ENCODE results near the gene SMAD3. TPM values are rescaled to one million over a fixed set of nuclear protein-coding genes. Genes with fewer than 3 reads are reported as not detected.
A peak's percentile ranks its signal among the peaks of the same experiment; 100 is the strongest.
"Not testable (repeated sequence)": the region's sequence is repeated elsewhere in the genome, so short reads cannot be mapped to it uniquely, and the experiment has no call there.

SMAD3 gene
- total RNA-seq, 1 donor from 2014 or later = 17.3 TPM

- intact Hi-C loops (cut with DNase I) = no loop called here
- DNase-seq (peak; percentile 40), ATAC-seq (ENCODE audit: poor library complexity) (no peak)
These were observed 49.6 kb downstream of the SMAD3 start for GRCh38 chr15:67114846-67115585.

- DNase-seq (no peak), ATAC-seq (ENCODE audit: poor library complexity) (no peak)
- intact Hi-C loops (cut with DNase I) = no loop called here
These were observed 50.2 kb downstream of the SMAD3 start for GRCh38 chr15:67115586-67115969.

GRCh38 chr15:67116742-67117141, 51.3 kb downstream of the SMAD3 start:
- no peak for ATAC-seq (ENCODE audit: poor library complexity)
- DNase-seq = no peak
- intact Hi-C loops (cut with DNase I) = no loop called here

DNA sequence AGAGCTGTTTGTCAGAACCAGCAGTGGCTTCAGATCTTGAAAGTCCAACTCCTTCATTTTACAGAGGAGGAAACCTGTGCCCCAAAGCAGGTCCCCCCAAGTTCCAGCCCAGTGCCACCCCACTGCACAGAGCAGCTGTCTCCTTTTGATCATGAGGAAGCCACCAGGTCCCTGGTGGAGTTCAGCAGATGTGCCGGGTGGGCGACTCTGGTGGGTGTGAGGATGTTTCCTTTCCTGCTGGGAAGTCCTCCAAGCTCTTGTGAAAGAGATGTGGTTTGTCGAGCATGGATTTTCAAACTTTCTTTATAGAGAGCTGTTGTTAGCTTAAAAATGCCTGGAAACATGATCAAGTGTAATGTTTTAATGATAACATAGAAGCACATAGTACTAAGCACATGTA, 52.0 kb downstream of the SMAD3 start:
- no peak for DNase-seq
- ATAC-seq (ENCODE audit: poor library complexity) = peak; percentile 20
- intact Hi-C loops (cut with DNase I) = no loop called here

DNA sequence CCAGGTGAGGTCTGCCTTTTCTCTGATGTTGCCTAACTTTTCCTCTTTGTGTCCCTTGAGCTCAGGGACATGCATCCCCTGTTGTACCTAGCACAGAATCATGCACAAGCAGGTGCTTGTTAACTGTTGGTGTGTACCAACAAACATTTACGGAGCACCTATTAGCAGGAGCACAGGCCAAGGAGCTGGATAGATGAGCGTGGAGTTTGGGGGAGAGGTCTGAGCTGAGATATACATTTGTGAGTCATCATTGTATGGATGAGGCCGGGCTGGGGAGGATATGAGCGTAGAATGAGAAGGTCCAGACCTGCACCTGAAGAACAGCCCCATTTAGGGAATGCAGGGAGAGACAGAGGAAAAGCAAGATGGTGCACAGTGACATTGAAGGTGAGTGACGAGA, 53.4 kb downstream of the SMAD3 start:
- ATAC-seq (ENCODE audit: poor library complexity) = no peak
- DNase-seq = no peak
- intact Hi-C loops (cut with DNase I) = no loop called here

- DNase-seq (no peak), ATAC-seq (ENCODE audit: poor library complexity) (no peak)
- intact Hi-C loops (cut with DNase I) = no loop called here
These were observed 53.9 kb downstream of the SMAD3 start for GRCh38 chr15:67119238-67119846.

GRCh38 chr15:67120009-67120838, 54.8 kb downstream of the SMAD3 start:
- no peak for ATAC-seq (ENCODE audit: poor library complexity)
- DNase-seq = no peak
- intact Hi-C loops (cut with DNase I) = no loop called here

DNA sequence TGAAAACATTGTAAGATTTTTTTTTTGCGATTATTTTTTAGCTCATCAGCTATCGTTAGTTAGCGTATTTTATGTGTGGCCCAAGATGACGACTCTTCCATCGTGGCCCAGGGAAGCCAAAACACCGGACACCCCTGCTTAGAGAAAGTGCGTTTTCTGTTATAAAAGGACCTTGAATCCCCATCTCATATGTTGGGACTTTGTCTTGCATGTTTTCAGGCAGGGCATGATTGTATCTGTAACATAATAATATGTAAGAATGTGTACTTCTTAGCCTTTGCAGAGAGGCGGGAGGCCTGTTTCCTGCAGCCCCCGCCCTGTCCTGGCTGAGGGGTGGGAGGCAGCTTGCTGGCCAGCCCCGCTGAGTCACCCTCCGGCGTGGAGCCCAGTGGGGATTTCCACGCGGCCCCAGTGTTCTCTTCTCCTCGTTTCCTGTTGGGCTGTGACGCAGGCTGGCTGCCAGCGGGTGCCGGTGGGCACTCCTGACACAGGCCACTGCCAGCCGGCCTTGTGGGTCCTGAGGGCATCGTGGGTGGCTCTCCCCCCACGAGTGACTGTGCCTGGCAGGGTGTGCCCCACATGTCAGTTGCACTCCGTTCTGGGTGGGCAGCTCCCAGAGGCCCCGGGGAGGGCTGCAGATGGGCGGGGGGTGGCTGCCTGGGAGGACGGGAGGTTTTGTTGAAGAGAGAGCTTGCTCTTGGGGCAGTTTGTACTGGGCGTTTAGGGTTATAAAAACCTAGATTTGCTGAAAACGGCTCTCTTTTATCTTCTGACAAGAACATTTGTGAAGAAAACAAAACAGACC, 55.6 kb downstream of the SMAD3 start:
- ATAC-seq (ENCODE audit: poor library complexity) (peak; percentile 85), DNase-seq (peak; percentile 94)
- intact Hi-C loops (cut with DNase I) = no loop called here

GRCh38 chr15:67121644-67122605, 56.5 kb downstream of the SMAD3 start:
- intact Hi-C loops (cut with DNase I) = no loop called here
- ATAC-seq (ENCODE audit: poor library complexity) (no peak), DNase-seq (no peak)

DNA sequence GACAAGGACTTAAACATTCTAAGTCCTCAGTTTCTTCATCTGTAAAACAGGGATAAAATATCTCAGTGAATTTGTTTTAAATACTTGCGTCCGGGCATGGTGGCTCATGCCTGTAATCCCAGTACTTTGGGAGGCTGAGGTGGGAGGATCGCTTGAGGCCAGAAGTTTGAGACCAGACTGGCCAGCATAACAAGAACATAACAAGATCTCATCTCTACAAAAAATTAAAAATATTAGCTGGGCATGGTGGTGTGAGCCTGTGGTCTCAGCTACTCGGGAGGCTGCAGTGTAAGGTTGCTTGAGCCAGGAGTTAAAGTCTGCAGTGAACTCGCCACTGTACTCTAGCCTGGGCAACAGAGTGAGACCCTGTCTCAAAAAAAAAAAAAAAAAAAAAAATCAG, 57.4 kb downstream of the SMAD3 start:
- ATAC-seq (ENCODE audit: poor library complexity); intact Hi-C loops (cut with DNase I); DNase-seq: not testable (repeated sequence)

GRCh38 chr15:67123291-67123690, 57.9 kb downstream of the SMAD3 start:
- DNase-seq; intact Hi-C loops (cut with DNase I); ATAC-seq (ENCODE audit: poor library complexity): not testable (repeated sequence)

DNA sequence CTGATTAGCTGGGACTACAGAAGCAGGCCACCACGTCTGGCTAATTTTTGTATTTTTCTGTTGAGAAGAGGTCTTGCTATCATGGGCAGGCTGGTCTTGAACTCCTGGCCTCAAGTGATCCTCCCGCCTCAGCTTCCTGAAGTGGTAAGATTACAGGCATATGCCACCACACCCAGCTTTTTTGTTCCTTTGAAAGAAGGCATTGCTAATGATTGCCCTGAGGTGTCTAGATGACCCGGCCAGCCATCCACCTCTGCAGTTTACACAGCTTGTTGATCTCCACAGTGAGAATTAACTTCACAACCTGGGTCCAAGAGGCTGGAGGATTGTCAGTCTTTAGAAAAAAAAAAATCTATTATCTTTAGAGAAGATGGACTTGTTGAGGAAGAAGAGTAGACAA, 58.7 kb downstream of the SMAD3 start:
- ATAC-seq (ENCODE audit: poor library complexity) (no peak), DNase-seq (no peak)
- intact Hi-C loops (cut with DNase I) = no loop called here

- intact Hi-C loops (cut with DNase I) = no loop called here
- ATAC-seq (ENCODE audit: poor library complexity) = peak; percentile 3
- no peak for DNase-seq
These were observed 59.6 kb downstream of the SMAD3 start for GRCh38 chr15:67124911-67125588.

- ATAC-seq (ENCODE audit: poor library complexity) (peak; percentile 77), DNase-seq (peak; percentile 78)
- intact Hi-C loops (cut with DNase I) = no loop called here
These were observed 60.4 kb downstream of the SMAD3 start for GRCh38 chr15:67125589-67126502.

GRCh38 chr15:67126551-67127330, 61.3 kb downstream of the SMAD3 start:
- no peak for DNase-seq
- ATAC-seq (ENCODE audit: poor library complexity) = no peak
- intact Hi-C loops (cut with DNase I) = no loop called here

- intact Hi-C loops (cut with DNase I) = no loop called here
- ATAC-seq (ENCODE audit: poor library complexity) (no peak), DNase-seq (no peak)
These were observed 61.9 kb downstream of the SMAD3 start for GRCh38 chr15:67127331-67127664.
